HEK293 (cell line): ENCODE results near the gene DOK3.

Experiments used
- GFI1B ChIP-seq: fragments of 450-650 bp; formaldehyde crosslinking; IDR thresholded peaks from 2 replicates; pipeline ENCODE4 v1.5.1; 2016; ENCODE audit warnings: missing biosample characterization, missing genetic modification characterization
- GLI4 ChIP-seq: fragments of 450-650 bp; formaldehyde crosslinking; IDR thresholded peaks from 2 replicates; pipeline ENCODE4 v1.5.1; 2016; ENCODE audit warnings: missing biosample characterization, missing genetic modification characterization
- MZF1 ChIP-seq: fragments of 450-650 bp; formaldehyde crosslinking; IDR thresholded peaks from 2 replicates; pipeline ENCODE4 v1.5.1; 2017; ENCODE audit warnings: missing biosample characterization, missing genetic modification characterization, borderline replicate concordance
- PATZ1 ChIP-seq: fragments of 450-650 bp; formaldehyde crosslinking; IDR thresholded peaks from 2 replicates; pipeline ENCODE4 v1.5.1; 2016; ENCODE audit warnings: missing biosample characterization, missing genetic modification characterization
- SALL2 ChIP-seq: fragments of 450-650 bp; formaldehyde crosslinking; IDR thresholded peaks from 2 replicates; pipeline ENCODE4 v1.5.0; 2017; ENCODE audit warnings: missing biosample characterization, mild to moderate bottlenecking, missing genetic modification characterization, borderline replicate concordance
- ZBTB10 ChIP-seq: fragments of 450-650 bp; formaldehyde crosslinking; IDR thresholded peaks from 2 replicates; pipeline ENCODE4 v1.5.1; 2016; ENCODE audit warnings: missing biosample characterization, missing genetic modification characterization
- ZFP3 ChIP-seq: fragments of 450-650 bp; formaldehyde crosslinking; IDR thresholded peaks from 2 replicates; pipeline ENCODE4 v1.5.1; 2016; ENCODE audit warnings: low read depth, missing biosample characterization, missing genetic modification characterization
- ZFP41 ChIP-seq: fragments of 450-650 bp; formaldehyde crosslinking; IDR thresholded peaks from 2 replicates; pipeline ENCODE4 v1.5.1; 2016; ENCODE audit warnings: missing biosample characterization, missing genetic modification characterization, borderline replicate concordance
- ZIC2 ChIP-seq: fragments of 450-650 bp; formaldehyde crosslinking; IDR thresholded peaks from 2 replicates; pipeline ENCODE4 v1.5.1; 2016; ENCODE audit warnings: missing biosample characterization, missing genetic modification characterization
- ZNF10 ChIP-seq: fragments of 450-650 bp; formaldehyde crosslinking; IDR thresholded peaks from 2 replicates; pipeline ENCODE4 v1.5.1; 2017; ENCODE audit warnings: missing biosample characterization, missing genetic modification characterization
- ZNF132 ChIP-seq: fragments of 450-650 bp; formaldehyde crosslinking; IDR thresholded peaks from 2 replicates; pipeline ENCODE4 v1.5.1; 2017; ENCODE audit warnings: missing biosample characterization, missing genetic modification characterization, borderline replicate concordance
- ZNF140 ChIP-seq: fragments of 450-650 bp; formaldehyde crosslinking; IDR thresholded peaks from 2 replicates; pipeline ENCODE4 v1.5.1; 2016; ENCODE audit warnings: missing biosample characterization, missing genetic modification characterization
- ZNF175 ChIP-seq: fragments of 450-650 bp; formaldehyde crosslinking; IDR thresholded peaks from 2 replicates; pipeline ENCODE4 v1.5.1; 2016; ENCODE audit warnings: missing biosample characterization, missing genetic modification characterization
- ZNF211 ChIP-seq: fragments of 450-650 bp; formaldehyde crosslinking; IDR thresholded peaks from 2 replicates; pipeline ENCODE4 v1.5.1; 2016; ENCODE audit warnings: low read depth, missing biosample characterization, missing genetic modification characterization
- ZNF274 ChIP-seq, 2 experiments: fragments of 200-500 bp in 1 of 2; fragments of 450-650 bp in 1 of 2; sonication (Bioruptor generic) in 1 of 2; formaldehyde crosslinking in 1 of 2; IDR thresholded peaks; 2 replicates each; pipeline versions ENCODE4 v1.5.1 to v1.6.1; 2014 to 2016; ENCODE audit warnings: borderline replicate concordance in 1 of 2, inconsistent platforms in 1 of 2, low read length in 1 of 2, missing biosample characterization in 1 of 2, missing genetic modification characterization in 1 of 2
- ZNF394 ChIP-seq: fragments of 450-650 bp; formaldehyde crosslinking; IDR thresholded peaks from 2 replicates; pipeline ENCODE4 v1.5.1; 2016; ENCODE audit warnings: missing biosample characterization, missing genetic modification characterization, mild to moderate bottlenecking, moderate library complexity, borderline replicate concordance
- ZNF416 ChIP-seq: fragments of 450-650 bp; formaldehyde crosslinking; IDR thresholded peaks from 2 replicates; pipeline ENCODE4 v1.5.1; 2016; ENCODE audit warnings: missing biosample characterization, missing genetic modification characterization
- ZNF426 ChIP-seq: fragments of 450-650 bp; formaldehyde crosslinking; IDR thresholded peaks from 2 replicates; pipeline ENCODE4 v1.5.1; 2017; ENCODE audit warnings: missing biosample characterization, missing genetic modification characterization, mild to moderate bottlenecking, inconsistent platforms, moderate library complexity
- ZNF473 ChIP-seq: fragments of 450-650 bp; formaldehyde crosslinking; IDR thresholded peaks from 2 replicates; pipeline ENCODE4 v1.5.1; 2017; ENCODE audit warnings: missing biosample characterization, missing genetic modification characterization
- ZNF501 ChIP-seq: fragments of 450-650 bp; formaldehyde crosslinking; IDR thresholded peaks from 2 replicates; pipeline ENCODE4 v1.5.1; 2016; ENCODE audit warnings: missing biosample characterization, missing genetic modification characterization
- ZNF514 ChIP-seq: fragments of 450-650 bp; formaldehyde crosslinking; IDR thresholded peaks from 2 replicates; pipeline ENCODE4 v1.5.1; 2016; ENCODE audit warnings: missing biosample characterization, missing genetic modification characterization
- ZNF621 ChIP-seq: fragments of 450-650 bp; formaldehyde crosslinking; IDR thresholded peaks from 2 replicates; pipeline ENCODE4 v1.5.1; 2017; ENCODE audit warnings: missing biosample characterization, missing genetic modification characterization
- ZNF624 ChIP-seq: fragments of 450-650 bp; formaldehyde crosslinking; IDR thresholded peaks from 2 replicates; pipeline ENCODE4 v1.5.1; 2017; ENCODE audit warnings: missing biosample characterization, missing genetic modification characterization
- ZNF629 ChIP-seq: fragments of 450-650 bp; formaldehyde crosslinking; IDR thresholded peaks from 2 replicates; pipeline ENCODE4 v1.5.1; 2017; ENCODE audit warnings: missing biosample characterization, missing genetic modification characterization
- ZNF707 ChIP-seq: fragments of 450-650 bp; formaldehyde crosslinking; IDR thresholded peaks from 2 replicates; pipeline ENCODE4 v1.5.1; 2016; ENCODE audit warnings: missing biosample characterization, missing genetic modification characterization
- ZNF747 ChIP-seq: fragments of 450-650 bp; formaldehyde crosslinking; IDR thresholded peaks from 2 replicates; pipeline ENCODE4 v1.5.1; 2016; ENCODE audit warnings: missing biosample characterization, missing genetic modification characterization
- ZNF777 ChIP-seq: fragments of 450-650 bp; formaldehyde crosslinking; IDR thresholded peaks from 2 replicates; pipeline ENCODE4 v1.5.1; 2017; ENCODE audit warnings: missing biosample characterization, missing genetic modification characterization, borderline replicate concordance
- ZXDB ChIP-seq: fragments of 450-650 bp; formaldehyde crosslinking; IDR thresholded peaks from 2 replicates; pipeline ENCODE4 v1.5.1; 2016; ENCODE audit warnings: missing biosample characterization, missing genetic modification characterization
- TF ChIP-seq, protein P1 (sequence below): fragments of 450-650 bp; formaldehyde crosslinking; IDR thresholded peaks from 2 replicates; pipeline ENCODE4 v1.5.1; 2016; ENCODE audit warnings: missing biosample characterization, missing genetic modification characterization
- TF ChIP-seq, protein P2 (sequence below): sonication (generic); formaldehyde crosslinking; IDR thresholded peaks from 2 replicates; pipeline ENCODE4 v1.8.1; 2022; ENCODE audit warnings: mild to moderate bottlenecking, moderate library complexity, missing genetic modification reagents
- TF ChIP-seq, protein P3 (sequence below): fragments of 450-650 bp; formaldehyde crosslinking; IDR thresholded peaks from 2 replicates; pipeline ENCODE4 v1.5.1; 2016; ENCODE audit warnings: missing biosample characterization, missing genetic modification characterization

Gene DOK3

DNA sequence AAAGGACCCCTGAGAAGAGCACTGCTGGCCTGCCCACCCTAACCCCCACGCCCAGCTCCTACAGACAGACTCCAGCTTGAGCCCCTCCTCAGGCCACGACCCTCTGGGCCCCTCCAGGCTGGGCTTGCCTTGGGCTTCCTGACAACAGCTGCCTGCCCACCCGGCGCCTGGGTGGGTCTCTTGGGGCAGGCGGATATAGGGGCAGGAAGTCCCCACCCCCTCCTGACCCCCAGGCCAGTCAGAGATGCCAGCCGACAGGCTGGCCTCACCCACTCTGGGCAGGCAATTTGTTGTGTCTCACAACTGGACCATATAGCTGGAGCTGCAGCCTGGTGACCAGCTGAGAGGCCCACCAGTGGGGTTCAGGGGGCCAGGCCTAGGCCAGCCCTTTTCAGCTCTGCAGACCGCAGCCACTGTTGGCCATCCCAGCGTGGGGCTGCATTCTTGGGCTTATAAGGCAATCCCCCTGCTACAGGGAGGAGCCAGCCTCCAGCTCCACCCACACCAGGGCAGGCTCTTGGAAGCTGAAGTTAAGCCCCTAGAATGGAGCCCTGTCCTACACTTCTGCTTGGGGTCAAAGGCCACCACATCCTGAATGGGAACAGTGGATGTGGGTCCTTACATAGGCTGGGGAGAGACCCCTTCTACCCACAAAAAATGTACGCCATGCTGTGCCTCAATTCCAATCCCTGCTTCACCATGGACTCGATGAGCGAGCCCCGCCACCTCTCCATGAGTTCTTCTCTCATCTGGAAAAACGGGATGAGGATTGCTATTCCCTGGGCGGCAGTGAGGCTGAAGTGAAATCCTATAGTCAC is 14.2 kb downstream of the DOK3 start (continued):
- TF ChIP-seq, protein P1, sequence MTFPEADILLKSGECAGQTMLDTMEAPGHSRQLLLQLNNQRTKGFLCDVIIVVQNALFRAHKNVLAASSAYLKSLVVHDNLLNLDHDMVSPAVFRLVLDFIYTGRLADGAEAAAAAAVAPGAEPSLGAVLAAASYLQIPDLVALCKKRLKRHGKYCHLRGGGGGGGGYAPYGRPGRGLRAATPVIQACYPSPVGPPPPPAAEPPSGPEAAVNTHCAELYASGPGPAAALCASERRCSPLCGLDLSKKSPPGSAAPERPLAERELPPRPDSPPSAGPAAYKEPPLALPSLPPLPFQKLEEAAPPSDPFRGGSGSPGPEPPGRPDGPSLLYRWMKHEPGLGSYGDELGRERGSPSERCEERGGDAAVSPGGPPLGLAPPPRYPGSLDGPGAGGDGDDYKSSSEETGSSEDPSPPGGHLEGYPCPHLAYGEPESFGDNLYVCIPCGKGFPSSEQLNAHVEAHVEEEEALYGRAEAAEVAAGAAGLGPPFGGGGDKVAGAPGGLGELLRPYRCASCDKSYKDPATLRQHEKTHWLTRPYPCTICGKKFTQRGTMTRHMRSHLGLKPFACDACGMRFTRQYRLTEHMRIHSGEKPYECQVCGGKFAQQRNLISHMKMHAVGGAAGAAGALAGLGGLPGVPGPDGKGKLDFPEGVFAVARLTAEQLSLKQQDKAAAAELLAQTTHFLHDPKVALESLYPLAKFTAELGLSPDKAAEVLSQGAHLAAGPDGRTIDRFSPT (tag by site-specific recombination) = peak; percentile 69
- no peak for TF ChIP-seq ZNF501 (tag by site-specific recombination)
- 0 out of 2 replicates have a peak, but pooled peaks have one; percentile 27 for TF ChIP-seq ZNF624
- TF ChIP-seq ZNF426 (tag by site-specific recombination) = no peak
- TF ChIP-seq ZNF274 (IDR thresholded peaks at IDR 0.05; ENCODE audit: low read length) = no peak
- no peak for TF ChIP-seq ZNF274 (tag by site-specific recombination; IDR thresholded peaks at IDR 0.05; ENCODE audit: borderline replicate concordance)
- TF ChIP-seq ZNF10 (tag by site-specific recombination) = no peak
- no peak for TF ChIP-seq ZNF140 (tag by site-specific recombination)
- TF ChIP-seq ZFP41 (tag by site-specific recombination) = no peak
- TF ChIP-seq ZNF211 (tag by site-specific recombination) = no peak
- no peak for TF ChIP-seq ZXDB
- TF ChIP-seq, protein P2, sequence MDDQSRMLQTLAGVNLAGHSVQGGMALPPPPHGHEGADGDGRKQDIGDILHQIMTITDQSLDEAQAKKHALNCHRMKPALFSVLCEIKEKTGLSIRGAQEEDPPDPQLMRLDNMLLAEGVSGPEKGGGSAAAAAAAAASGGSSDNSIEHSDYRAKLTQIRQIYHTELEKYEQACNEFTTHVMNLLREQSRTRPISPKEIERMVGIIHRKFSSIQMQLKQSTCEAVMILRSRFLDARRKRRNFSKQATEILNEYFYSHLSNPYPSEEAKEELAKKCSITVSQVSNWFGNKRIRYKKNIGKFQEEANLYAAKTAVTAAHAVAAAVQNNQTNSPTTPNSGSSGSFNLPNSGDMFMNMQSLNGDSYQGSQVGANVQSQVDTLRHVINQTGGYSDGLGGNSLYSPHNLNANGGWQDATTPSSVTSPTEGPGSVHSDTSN = no peak
- TF ChIP-seq, protein P3, sequence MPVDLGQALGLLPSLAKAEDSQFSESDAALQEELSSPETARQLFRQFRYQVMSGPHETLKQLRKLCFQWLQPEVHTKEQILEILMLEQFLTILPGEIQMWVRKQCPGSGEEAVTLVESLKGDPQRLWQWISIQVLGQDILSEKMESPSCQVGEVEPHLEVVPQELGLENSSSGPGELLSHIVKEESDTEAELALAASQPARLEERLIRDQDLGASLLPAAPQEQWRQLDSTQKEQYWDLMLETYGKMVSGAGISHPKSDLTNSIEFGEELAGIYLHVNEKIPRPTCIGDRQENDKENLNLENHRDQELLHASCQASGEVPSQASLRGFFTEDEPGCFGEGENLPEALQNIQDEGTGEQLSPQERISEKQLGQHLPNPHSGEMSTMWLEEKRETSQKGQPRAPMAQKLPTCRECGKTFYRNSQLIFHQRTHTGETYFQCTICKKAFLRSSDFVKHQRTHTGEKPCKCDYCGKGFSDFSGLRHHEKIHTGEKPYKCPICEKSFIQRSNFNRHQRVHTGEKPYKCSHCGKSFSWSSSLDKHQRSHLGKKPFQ = no peak
- TF ChIP-seq GFI1B = no peak
- TF ChIP-seq MZF1 = no peak
- no peak for TF ChIP-seq ZFP3 (tag by site-specific recombination)
- TF ChIP-seq ZNF514 (tag by site-specific recombination) = no peak
- no peak for TF ChIP-seq GLI4
- no peak for TF ChIP-seq ZNF629 (tag by site-specific recombination)
- no peak for TF ChIP-seq ZNF132
- TF ChIP-seq ZNF473 (tag by site-specific recombination) = no peak
- no peak for TF ChIP-seq SALL2 (tag by site-specific recombination)
- no peak for TF ChIP-seq ZNF621 (tag by site-specific recombination)
- TF ChIP-seq ZNF747 (tag by site-specific recombination) = no peak
- TF ChIP-seq ZIC2 (tag by site-specific recombination) = peak; percentile 78
- TF ChIP-seq ZNF416 = no peak
- no peak for TF ChIP-seq ZNF175
- no peak for TF ChIP-seq ZNF394
- no peak; the same call in 1 of the 2 replicates for TF ChIP-seq PATZ1 (tag by site-specific recombination)
- no peak for TF ChIP-seq ZNF707
- no peak for TF ChIP-seq ZBTB10
- TF ChIP-seq ZNF777 (tag by site-specific recombination) = no peak
